Measurements from ENCODE around the gene SPRED3. TPM values are rescaled to one million over a fixed set of nuclear protein-coding genes. Genes with fewer than 3 reads are reported as not detected.

Gene SPRED3
- total and polyA plus RNA-seq, 9 of the 15 experiments (the other 6 are each of a cell fraction or from before 2014, with no cell fraction given), result 0.05 to 1.3 (median 0.36) TPM

DNA sequence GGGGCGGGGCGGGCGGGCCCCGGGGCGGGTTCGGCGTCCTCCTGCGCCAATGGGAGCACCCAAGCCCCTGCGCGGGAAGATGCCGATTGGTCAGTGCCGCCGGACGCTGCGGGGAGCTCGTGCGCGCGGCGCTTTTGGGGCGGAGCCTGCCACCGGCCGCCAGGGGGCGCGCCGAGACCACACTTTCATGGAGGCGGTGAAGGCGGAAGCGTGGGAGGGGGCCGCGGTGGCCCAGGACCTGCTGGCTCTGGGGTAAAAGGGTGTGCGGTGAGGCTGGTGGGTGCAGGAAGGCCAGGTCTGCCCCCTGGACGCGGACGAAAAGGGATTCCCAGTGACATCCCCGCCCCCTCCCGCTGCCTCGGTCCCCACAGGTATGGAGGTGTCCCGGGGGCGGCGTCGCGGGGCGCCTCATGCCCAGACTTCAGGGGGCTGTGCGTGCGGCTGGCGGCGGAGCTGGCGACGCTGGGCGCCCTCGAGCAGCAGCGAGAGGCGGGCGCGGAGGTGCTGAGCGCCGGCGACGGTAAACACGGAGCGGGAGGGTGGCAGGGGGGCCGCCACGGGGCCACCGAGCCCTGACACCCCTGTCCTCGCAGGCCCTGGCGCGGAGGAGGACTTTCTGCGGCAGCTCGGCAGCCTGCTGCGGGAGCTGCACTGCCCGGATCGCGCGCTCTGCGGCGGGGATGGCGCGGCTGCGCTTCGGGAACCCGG lies 14.6 kb downstream of the SPRED3 start, which contains the start of gene FAM98C (continued):
- peak; percentile 65 for TF ChIP-seq GATAD2B (IDR thresholded peaks at IDR 0.05; ENCODE audit: borderline replicate concordance)
- TF ChIP-seq, protein P1, sequence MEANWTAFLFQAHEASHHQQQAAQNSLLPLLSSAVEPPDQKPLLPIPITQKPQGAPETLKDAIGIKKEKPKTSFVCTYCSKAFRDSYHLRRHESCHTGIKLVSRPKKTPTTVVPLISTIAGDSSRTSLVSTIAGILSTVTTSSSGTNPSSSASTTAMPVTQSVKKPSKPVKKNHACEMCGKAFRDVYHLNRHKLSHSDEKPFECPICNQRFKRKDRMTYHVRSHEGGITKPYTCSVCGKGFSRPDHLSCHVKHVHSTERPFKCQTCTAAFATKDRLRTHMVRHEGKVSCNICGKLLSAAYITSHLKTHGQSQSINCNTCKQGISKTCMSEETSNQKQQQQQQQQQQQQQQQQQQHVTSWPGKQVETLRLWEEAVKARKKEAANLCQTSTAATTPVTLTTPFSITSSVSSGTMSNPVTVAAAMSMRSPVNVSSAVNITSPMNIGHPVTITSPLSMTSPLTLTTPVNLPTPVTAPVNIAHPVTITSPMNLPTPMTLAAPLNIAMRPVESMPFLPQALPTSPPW (CRISPR knock-in tag; IDR thresholded peaks at IDR 0.05), result peak; percentile 93
- TF ChIP-seq POLR2G (IDR thresholded peaks at IDR 0.05; ENCODE audit: low read depth, low read length), result peak; percentile 87
- TF ChIP-seq, protein P2, sequence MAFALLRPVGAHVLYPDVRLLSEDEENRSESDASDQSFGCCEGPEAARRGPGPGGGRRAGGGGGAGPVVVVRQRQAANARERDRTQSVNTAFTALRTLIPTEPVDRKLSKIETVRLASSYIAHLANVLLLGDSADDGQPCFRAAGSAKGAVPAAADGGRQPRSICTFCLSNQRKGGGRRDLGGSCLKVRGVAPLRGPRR (CRISPR knock-in tag; IDR thresholded peaks at IDR 0.05), result no peak
- peak; percentile 85 for TF ChIP-seq ELF2 (CRISPR knock-in tag; IDR thresholded peaks at IDR 0.05)
- no peak for TF ChIP-seq ZNF444 (CRISPR knock-in tag; IDR thresholded peaks at IDR 0.05)
- TF ChIP-seq NBN (IDR thresholded peaks at IDR 0.05; ENCODE audit: low read depth), result no peak
- peak; percentile 88 for TF ChIP-seq ETV5 (CRISPR knock-in tag; IDR thresholded peaks at IDR 0.05; ENCODE audit: low read depth)
- TF ChIP-seq, protein P3, sequence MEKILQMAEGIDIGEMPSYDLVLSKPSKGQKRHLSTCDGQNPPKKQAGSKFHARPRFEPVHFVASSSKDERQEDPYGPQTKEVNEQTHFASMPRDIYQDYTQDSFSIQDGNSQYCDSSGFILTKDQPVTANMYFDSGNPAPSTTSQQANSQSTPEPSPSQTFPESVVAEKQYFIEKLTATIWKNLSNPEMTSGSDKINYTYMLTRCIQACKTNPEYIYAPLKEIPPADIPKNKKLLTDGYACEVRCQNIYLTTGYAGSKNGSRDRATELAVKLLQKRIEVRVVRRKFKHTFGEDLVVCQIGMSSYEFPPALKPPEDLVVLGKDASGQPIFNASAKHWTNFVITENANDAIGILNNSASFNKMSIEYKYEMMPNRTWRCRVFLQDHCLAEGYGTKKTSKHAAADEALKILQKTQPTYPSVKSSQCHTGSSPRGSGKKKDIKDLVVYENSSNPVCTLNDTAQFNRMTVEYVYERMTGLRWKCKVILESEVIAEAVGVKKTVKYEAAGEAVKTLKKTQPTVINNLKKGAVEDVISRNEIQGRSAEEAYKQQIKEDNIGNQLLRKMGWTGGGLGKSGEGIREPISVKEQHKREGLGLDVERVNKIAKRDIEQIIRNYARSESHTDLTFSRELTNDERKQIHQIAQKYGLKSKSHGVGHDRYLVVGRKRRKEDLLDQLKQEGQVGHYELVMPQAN (IDR thresholded peaks at IDR 0.05; ENCODE audit: borderline replicate concordance), result no peak; the same call in 1 of the 2 replicates
- TF ChIP-seq ZFP1 (CRISPR knock-in tag; IDR thresholded peaks at IDR 0.05), result no peak
- TF ChIP-seq, protein P4, sequence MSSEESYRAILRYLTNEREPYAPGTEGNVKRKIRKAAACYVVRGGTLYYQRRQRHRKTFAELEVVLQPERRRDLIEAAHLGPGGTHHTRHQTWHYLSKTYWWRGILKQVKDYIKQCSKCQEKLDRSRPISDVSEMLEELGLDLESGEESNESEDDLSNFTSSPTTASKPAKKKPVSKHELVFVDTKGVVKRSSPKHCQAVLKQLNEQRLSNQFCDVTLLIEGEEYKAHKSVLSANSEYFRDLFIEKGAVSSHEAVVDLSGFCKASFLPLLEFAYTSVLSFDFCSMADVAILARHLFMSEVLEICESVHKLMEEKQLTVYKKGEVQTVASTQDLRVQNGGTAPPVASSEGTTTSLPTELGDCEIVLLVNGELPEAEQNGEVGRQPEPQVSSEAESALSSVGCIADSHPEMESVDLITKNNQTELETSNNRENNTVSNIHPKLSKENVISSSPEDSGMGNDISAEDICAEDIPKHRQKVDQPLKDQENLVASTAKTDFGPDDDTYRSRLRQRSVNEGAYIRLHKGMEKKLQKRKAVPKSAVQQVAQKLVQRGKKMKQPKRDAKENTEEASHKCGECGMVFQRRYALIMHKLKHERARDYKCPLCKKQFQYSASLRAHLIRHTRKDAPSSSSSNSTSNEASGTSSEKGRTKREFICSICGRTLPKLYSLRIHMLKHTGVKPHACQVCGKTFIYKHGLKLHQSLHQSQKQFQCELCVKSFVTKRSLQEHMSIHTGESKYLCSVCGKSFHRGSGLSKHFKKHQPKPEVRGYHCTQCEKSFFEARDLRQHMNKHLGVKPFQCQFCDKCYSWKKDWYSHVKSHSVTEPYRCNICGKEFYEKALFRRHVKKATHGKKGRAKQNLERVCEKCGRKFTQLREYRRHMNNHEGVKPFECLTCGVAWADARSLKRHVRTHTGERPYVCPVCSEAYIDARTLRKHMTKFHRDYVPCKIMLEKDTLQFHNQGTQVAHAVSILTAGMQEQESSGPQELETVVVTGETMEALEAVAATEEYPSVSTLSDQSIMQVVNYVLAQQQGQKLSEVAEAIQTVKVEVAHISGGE (CRISPR knock-in tag; IDR thresholded peaks at IDR 0.05), result peak in 1 of 3 experiments; percentile 60; a peak in 2 of 6 replicates
- no peak for TF ChIP-seq EZH2 (IDR thresholded peaks at IDR 0.05; ENCODE audit: borderline replicate concordance, low read depth, low read length)
- no peak for TF ChIP-seq TFAM (CRISPR knock-in tag; conservative IDR thresholded peaks at IDR 0.05)
- no peak for TF ChIP-seq HDAC8 (tag; IDR thresholded peaks at IDR 0.05)
- TF ChIP-seq XRCC5 (IDR thresholded peaks at IDR 0.05; ENCODE audit: low read depth, low read length), result no peak
- TF ChIP-seq ESRRA (IDR thresholded peaks at IDR 0.05; ENCODE audit: borderline replicate concordance, low read depth), result no peak; the same call in none of the 2 replicates
- no peak for TF ChIP-seq PPARD (CRISPR knock-in tag; IDR thresholded peaks at IDR 0.05)
